ENCODE data around the gene POU2AF2. TPM values are rescaled to one million over a fixed set of nuclear protein-coding genes. Genes with fewer than 3 reads are reported as not detected.

POU2AF2 gene
- total RNA-seq, 1 experiment from 2014 or later: not detected

GRCh38 chr11:111253131-111253530, 7.6 kb downstream of the POU2AF2 start:
- DNase-seq: no peak
- Histone ChIP-seq H2BK5ac (ENCODE audit: insufficient read length, low read length) (no peak overlapping the region), H3K27ac (ENCODE audit: insufficient read length, low read depth, low read length) (no peak overlapping the region), H2BK12ac (ENCODE audit: insufficient read length, low read depth, low read length) (no peak overlapping the region), H2BK120ac (ENCODE audit: low read depth, low read length, poor library complexity, severe bottlenecking) (no peak overlapping the region), H2BK20ac (ENCODE audit: low read depth, low read length, poor library complexity, severe bottlenecking) (no peak overlapping the region), H3K4me1 (ENCODE audit: insufficient read depth, low read length) (no peaks in the 10 kb centered on the region), H4K5ac (ENCODE audit: insufficient read length, low read depth, low read length) (no peak overlapping the region), H3K4me2 (ENCODE audit: insufficient read depth, insufficient read length, low read length) (no peak overlapping the region), H3T11ph (ENCODE audit: low read length) (no peak overlapping the region), H3K23ac (ENCODE audit: insufficient read length, low read depth, low read length) (no peak overlapping the region), H2BK15ac (ENCODE audit: low read depth, low read length) (no peak overlapping the region), H3K56ac (ENCODE audit: insufficient read length, low read depth, low read length) (no peak overlapping the region), H2AFZ (ENCODE audit: low read length) (no peak overlapping the region), H3K79me1 (ENCODE audit: insufficient read depth, low read depth, low read length, poor library complexity, severe bottlenecking) (no peaks in the 10 kb centered on the region), H3K27me3 (ENCODE audit: insufficient read depth, low read length) (no peaks in the 10 kb centered on the region), H4K20me1 (ENCODE audit: control insufficient read depth, insufficient read depth, insufficient read length) (no peaks in the 10 kb centered on the region), H3K18ac (ENCODE audit: insufficient read length, low read depth, low read length) (no peak overlapping the region), H3K79me2 (ENCODE audit: insufficient read depth, low read length) (no peaks in the 10 kb centered on the region), H4K91ac (ENCODE audit: insufficient read length, low read depth, low read length) (no peak overlapping the region), H2AK5ac (ENCODE audit: insufficient read length, low read length) (no peak overlapping the region), H3K23me2 (ENCODE audit: insufficient read length, low read depth, low read length, poor library complexity, severe bottlenecking) (no peaks in the 10 kb centered on the region), H3K14ac (ENCODE audit: insufficient read depth, low read length) (no peak overlapping the region), H4K8ac (replicated peaks; ENCODE audit: insufficient read length, low read depth, low read length) (no peak overlapping the region), H3K9ac (ENCODE audit: extremely low read depth, insufficient read length, low read length) (no peak overlapping the region), H3K4ac (ENCODE audit: low read depth, low read length) (no peak overlapping the region), H3K9me3 (ENCODE audit: control insufficient read depth, low read depth, low read length) (no peaks in the 10 kb centered on the region)
- TF ChIP-seq, protein P1, sequence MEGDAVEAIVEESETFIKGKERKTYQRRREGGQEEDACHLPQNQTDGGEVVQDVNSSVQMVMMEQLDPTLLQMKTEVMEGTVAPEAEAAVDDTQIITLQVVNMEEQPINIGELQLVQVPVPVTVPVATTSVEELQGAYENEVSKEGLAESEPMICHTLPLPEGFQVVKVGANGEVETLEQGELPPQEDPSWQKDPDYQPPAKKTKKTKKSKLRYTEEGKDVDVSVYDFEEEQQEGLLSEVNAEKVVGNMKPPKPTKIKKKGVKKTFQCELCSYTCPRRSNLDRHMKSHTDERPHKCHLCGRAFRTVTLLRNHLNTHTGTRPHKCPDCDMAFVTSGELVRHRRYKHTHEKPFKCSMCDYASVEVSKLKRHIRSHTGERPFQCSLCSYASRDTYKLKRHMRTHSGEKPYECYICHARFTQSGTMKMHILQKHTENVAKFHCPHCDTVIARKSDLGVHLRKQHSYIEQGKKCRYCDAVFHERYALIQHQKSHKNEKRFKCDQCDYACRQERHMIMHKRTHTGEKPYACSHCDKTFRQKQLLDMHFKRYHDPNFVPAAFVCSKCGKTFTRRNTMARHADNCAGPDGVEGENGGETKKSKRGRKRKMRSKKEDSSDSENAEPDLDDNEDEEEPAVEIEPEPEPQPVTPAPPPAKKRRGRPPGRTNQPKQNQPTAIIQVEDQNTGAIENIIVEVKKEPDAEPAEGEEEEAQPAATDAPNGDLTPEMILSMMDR (conservative IDR thresholded peaks at IDR 0.05): no peak
- Mint-ChIP-seq H3K27me3 (ENCODE audit: low read depth) (no peaks in the 10 kb centered on the region), H3K4me3 (no peak overlapping the region), H3K36me3 (ENCODE audit: insufficient read depth in 1 of 3, low read depth in 3 of 3) (no peaks in the 10 kb centered on the region), H3K27ac (no peak overlapping the region), H3K9me3 (no peaks in the 10 kb centered on the region), H3K4me1 (no peaks in the 10 kb centered on the region; a peak in 1 of 4 replicates)
- WGBS (ENCODE audit: extremely low coverage, insufficient read length, low lambda C conversion rate): no CpG with 5 or more reads among the region's 1 CpG

Data from H9 (cell line).